GM19397 (cell line): Measurements from ENCODE around the gene MYH14.

Experiments used
- ATAC-seq: cut with Tn5 transposase; IDR thresholded peaks from one replicate; pipeline ENCODE4 v1.9.1; 2021; ENCODE audit warnings: mild to moderate bottlenecking, moderate library complexity; ENCODE audit not compliant: unreplicated experiment

The MYH14 gene

GRCh38 chr19:50255115-50255514 lies 51.7 kb downstream of the MYH14 start:
- ATAC-seq = no peak

- ATAC-seq = no peak
These were observed 53.7 kb downstream of the MYH14 start for GRCh38 chr19:50257141-50257540.

- ATAC-seq = no peak
These were observed 55.5 kb downstream of the MYH14 start for GRCh38 chr19:50258918-50259372.

- no peak for ATAC-seq
These were observed 58.1 kb downstream of the MYH14 start for GRCh38 chr19:50261446-50261970.

GRCh38 chr19:50263176-50263575 lies 59.8 kb downstream of the MYH14 start:
- no peak for ATAC-seq

- no peak for ATAC-seq
These were observed 61.2 kb downstream of the MYH14 start for GRCh38 chr19:50264483-50265186.

GRCh38 chr19:50266041-50266440 lies 62.6 kb downstream of the MYH14 start:
- no peak for ATAC-seq

- ATAC-seq = no peak
These were observed 63.5 kb downstream of the MYH14 start for GRCh38 chr19:50266896-50267295.

- ATAC-seq = no peak
These were observed 64.6 kb downstream of the MYH14 start for GRCh38 chr19:50268041-50268440.

- no peak for ATAC-seq
These were observed 65.1 kb downstream of the MYH14 start for GRCh38 chr19:50268501-50268900.

GRCh38 chr19:50269653-50270052 lies 66.2 kb downstream of the MYH14 start:
- no peak for ATAC-seq

GRCh38 chr19:50272263-50272897 lies 69.0 kb downstream of the MYH14 start:
- no peak for ATAC-seq

GRCh38 chr19:50273821-50274220 lies 70.4 kb downstream of the MYH14 start:
- no peak for ATAC-seq

GRCh38 chr19:50275577-50276368 lies 72.4 kb downstream of the MYH14 start:
- no peak for ATAC-seq

- no peak for ATAC-seq
These were observed 73.1 kb downstream of the MYH14 start for GRCh38 chr19:50276370-50277063.

GRCh38 chr19:50277966-50278580 lies 74.7 kb downstream of the MYH14 start:
- ATAC-seq = no peak

- no peak for ATAC-seq
These were observed 76.7 kb downstream of the MYH14 start for GRCh38 chr19:50280074-50280473.

GRCh38 chr19:50280983-50281382 lies 77.6 kb downstream of the MYH14 start:
- ATAC-seq = no peak

GRCh38 chr19:50281491-50281890 lies 78.1 kb downstream of the MYH14 start:
- no peak for ATAC-seq

GRCh38 chr19:50285833-50286232 lies 82.4 kb downstream of the MYH14 start:
- no peak for ATAC-seq
